HFF-Myc (cell line): Measurements from ENCODE around the gene HSPA6.

ENCODE experiments used
- DNase-seq: peaks from one replicate; pipeline ENCODE4 v3.0.0-alpha.2; 2011; ENCODE audit warnings: low read depth; ENCODE audit errors: extremely low read depth
- H3K4me3 ChIP-seq: replicated peaks from 2 replicates; pipeline ENCODE4 v1.5.1; 2011; ENCODE audit warnings: low read depth, mild to moderate bottlenecking, control low read depth, low read length
- TF ChIP-seq, protein P1 (sequence below): IDR thresholded peaks from 2 replicates; pipeline ENCODE4 v1.5.1; 2012; ENCODE audit warnings: mild to moderate bottlenecking, low read depth, low read length, control low read depth; ENCODE audit errors: missing control alignments

The HSPA6 gene

DNA sequence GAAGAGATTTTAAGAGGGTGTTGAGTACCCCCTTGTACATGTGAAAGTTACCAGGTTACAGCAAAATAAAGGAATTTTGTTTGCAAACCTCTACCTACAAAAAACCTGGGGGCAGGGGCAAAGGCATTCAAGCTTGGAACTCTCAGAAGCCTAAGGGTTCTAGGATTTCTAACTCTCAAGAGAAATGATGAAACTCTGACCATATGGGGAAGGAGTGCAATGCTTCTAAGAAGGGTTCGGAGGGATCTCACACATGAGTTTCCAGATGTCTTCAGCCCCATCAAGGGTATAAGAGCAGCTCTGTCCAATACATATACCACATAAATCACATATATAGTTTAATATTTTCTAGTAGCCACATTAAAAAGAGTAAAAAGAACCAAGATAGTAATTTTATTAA lies 26.4 kb upstream of the HSPA6 start:
- no peak overlapping the region for H3K4me3 ChIP-seq
- TF ChIP-seq, protein P1, sequence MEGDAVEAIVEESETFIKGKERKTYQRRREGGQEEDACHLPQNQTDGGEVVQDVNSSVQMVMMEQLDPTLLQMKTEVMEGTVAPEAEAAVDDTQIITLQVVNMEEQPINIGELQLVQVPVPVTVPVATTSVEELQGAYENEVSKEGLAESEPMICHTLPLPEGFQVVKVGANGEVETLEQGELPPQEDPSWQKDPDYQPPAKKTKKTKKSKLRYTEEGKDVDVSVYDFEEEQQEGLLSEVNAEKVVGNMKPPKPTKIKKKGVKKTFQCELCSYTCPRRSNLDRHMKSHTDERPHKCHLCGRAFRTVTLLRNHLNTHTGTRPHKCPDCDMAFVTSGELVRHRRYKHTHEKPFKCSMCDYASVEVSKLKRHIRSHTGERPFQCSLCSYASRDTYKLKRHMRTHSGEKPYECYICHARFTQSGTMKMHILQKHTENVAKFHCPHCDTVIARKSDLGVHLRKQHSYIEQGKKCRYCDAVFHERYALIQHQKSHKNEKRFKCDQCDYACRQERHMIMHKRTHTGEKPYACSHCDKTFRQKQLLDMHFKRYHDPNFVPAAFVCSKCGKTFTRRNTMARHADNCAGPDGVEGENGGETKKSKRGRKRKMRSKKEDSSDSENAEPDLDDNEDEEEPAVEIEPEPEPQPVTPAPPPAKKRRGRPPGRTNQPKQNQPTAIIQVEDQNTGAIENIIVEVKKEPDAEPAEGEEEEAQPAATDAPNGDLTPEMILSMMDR, result no peak
- no peak for DNase-seq

DNA sequence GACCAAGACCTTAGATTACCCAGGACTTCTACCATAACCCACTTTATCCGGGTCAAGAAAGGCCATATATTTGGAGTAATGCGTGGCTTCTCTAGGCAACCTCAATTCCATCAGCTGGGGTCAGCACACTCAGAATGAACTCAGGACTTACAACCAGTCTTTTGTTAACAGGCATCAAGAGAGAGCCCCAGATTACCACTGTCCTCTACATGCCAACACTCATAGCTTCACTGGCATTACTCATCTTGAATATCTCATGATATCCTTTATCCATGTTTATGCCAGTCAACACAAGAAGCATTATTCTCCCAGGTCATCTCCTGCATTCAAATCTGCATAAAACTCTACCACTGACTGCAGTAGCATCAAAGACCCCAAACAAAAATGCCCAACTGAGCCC lies 25.7 kb upstream of the HSPA6 start:
- DNase-seq, result no peak
- TF ChIP-seq, protein P1, result no peak
- H3K4me3 ChIP-seq, result no peak overlapping the region

DNA sequence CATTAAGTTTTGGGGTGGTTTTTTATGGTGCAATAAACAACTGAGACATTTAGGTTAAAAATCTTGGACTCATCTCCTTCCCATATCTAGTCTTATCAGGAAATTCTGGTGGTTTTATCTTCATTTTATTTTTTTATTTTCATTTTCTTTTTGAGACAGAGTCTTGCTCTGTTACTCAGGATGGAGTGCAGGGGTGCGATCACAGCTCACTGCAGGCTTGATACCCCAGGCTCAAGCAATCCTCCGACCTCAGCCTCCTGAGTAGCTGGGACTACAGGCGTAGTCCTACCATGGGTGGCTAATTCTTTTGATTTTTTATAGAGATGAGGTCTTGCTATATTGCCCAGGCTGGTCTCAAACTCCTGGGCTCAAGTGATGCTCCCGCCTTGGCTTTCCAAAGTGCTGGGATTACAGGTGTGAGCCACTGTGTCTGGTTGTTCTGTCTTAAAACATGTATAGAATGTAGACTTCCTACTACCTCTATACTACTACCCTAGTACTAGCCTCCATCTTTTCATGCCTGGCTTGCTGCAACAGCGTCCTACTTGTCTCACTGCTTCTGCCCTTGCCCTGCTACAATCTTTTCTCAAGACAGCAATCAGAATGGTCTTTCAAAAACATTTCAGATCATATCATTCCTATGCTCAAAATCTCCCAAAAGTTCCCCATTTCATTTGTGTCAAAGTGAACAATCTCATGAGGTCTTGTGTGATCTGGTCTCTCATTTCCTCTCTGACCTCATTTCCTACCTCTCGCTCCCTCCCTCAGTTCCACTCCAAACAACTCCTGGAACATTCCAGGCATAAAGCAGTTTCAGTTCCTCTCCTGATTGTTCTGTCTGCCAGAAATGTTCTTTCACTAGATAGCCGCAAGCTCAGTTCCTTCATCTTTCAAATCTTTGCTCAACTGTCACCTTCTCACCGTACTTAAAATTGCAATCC lies 25.0 kb upstream of the HSPA6 start:
- no peak for DNase-seq
- TF ChIP-seq, protein P1, result no peak
- H3K4me3 ChIP-seq, result no peak overlapping the region

DNA sequence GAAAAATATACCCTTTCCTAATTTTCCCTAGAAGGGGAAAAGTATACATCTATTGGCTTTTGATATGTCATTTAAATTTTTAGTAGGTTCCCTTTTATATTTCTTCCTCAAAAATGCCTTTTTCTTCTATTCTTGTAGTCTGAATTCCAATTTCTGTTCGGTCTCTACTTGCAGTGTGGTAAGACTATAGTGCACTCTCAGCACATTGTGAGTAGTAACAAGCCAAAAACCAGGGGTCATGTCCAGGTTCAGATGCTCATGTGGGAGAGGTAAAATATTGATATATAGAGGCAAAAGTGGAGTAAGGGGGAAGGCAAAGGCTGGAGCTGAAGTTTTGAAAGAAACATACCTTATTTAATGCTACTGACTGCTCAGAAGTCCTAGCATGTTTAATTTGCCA lies 23.1 kb upstream of the HSPA6 start:
- DNase-seq, result no peak
- H3K4me3 ChIP-seq, result no peak overlapping the region
- TF ChIP-seq, protein P1, result no peak

DNA sequence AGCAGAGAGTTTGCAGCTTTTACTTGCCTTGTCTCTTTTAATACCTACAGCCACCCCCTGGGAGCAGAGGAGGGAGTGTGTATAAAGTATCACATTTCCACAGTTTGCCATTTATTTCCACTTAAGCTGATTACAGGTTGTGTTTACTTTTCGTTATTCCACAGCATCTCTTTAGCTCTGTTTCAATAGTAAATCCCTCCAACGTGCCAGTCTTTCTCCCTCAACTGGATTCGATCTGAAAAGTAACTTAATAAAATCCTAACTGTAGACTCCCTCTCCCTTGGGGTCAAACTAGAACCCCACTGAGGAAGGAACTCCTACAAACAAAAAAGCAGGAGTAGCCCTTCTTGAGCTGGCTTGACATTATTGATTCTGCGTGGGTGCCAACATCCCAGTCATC lies 22.2 kb upstream of the HSPA6 start:
- TF ChIP-seq, protein P1, result no peak
- no peak overlapping the region for H3K4me3 ChIP-seq
- DNase-seq, result no peak

DNA sequence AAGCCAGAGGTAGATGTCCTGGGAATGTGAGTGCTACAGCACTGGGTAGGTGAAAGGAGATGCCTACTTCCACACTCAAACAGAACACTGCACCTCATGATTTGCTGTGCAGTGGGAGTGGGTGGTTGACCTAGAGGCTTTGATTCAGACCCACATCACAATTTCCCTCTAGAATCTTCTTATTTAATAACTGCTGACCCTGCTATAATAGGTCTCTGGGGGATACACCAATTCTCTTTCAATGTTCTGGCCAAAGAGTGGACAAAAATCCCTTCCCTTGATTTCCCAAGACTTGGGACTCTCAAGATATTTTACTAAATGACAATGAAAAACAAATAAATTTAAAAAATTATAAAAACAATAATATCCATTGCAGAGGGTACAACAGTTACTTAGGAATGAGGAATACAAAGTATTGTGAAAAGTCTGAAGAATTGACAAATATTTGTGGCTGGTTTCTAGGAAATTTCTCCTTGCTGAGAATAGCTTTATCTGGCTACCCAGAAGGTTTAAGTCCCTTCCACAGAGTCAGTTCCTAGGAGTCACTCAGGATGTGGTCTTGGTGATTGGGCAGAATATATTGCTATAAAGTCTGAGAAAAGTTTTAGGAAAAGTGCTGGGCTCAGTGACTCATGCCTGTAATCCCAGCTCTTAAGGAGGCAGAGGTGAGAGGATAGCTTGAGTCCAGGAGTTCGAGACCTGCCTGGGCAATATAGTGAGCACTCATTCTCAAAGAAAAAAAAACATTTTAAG lies 21.5 kb upstream of the HSPA6 start:
- no peak for DNase-seq
- TF ChIP-seq, protein P1, result no peak
- H3K4me3 ChIP-seq, result no peak overlapping the region
